Fibroblast of lung (primary cell): Measurements from ENCODE around the gene WDR45B. TPM values are rescaled to one million over a fixed set of nuclear protein-coding genes. Genes with fewer than 3 reads are reported as not detected.
A peak's percentile ranks its signal among the peaks of the same experiment; 100 is the strongest.

Source experiments
- DNase-seq, 2 donors: peaks; one replicate each; pipeline versions ENCODE4 v3.0.0 to v3.0.0-alpha.2; 2010; ENCODE audit warnings: low read depth in 2 of 2
- H2AFZ ChIP-seq: 2 replicates; pipeline ENCODE4 v1.5.1; 2012; ENCODE audit warnings: low read length, control low read depth, inconsistent platforms
- H3K27ac ChIP-seq: 2 replicates; pipeline ENCODE4 v1.5.1; 2011; ENCODE audit warnings: low read length, control low read depth; ENCODE audit not compliant: insufficient read depth
- H3K27me3 ChIP-seq: 2 replicates; pipeline ENCODE4 v1.5.1; 2011; ENCODE audit warnings: mild to moderate bottlenecking, low read length; ENCODE audit not compliant: control insufficient read depth, insufficient read depth
- H3K36me3 ChIP-seq: 2 replicates; pipeline ENCODE4 v1.5.1; 2011; ENCODE audit warnings: low read length; ENCODE audit not compliant: control insufficient read depth, insufficient read depth
- H3K4me1 ChIP-seq: 2 replicates; pipeline ENCODE4 v1.5.1; 2011; ENCODE audit warnings: low read length; ENCODE audit not compliant: control insufficient read depth, insufficient read depth; ENCODE audit errors: extremely low read depth
- H3K4me2 ChIP-seq: 2 replicates; pipeline ENCODE4 v1.5.1; 2011; ENCODE audit warnings: low read length, control low read depth; ENCODE audit not compliant: insufficient read depth; ENCODE audit errors: extremely low read depth
- H3K4me3 ChIP-seq, 4 experiments: fragments of 200-600 bp in 1 of 4; sonication (generic) in 1 of 4; replicated peaks in 1 of 4; 2 replicates each; pipeline ENCODE4 v1.5.1; 2011 to 2016; ENCODE audit warnings: low read length in 4 of 4, low read depth in 3 of 4, mild to moderate bottlenecking in 3 of 4, control low read depth in 2 of 4, inconsistent platforms in 1 of 4, mixed read lengths in 1 of 4; ENCODE audit not compliant: insufficient read depth in 1 of 4; ENCODE audit errors: control extremely low read depth in 1 of 4
- H3K79me2 ChIP-seq: 2 replicates; pipeline ENCODE4 v1.5.1; 2012; ENCODE audit warnings: mild to moderate bottlenecking, low read length, inconsistent platforms; ENCODE audit not compliant: control insufficient read depth, insufficient read depth
- H3K9ac ChIP-seq: 2 replicates; pipeline ENCODE4 v1.5.1; 2011; ENCODE audit warnings: mild to moderate bottlenecking, low read length, control low read depth; ENCODE audit not compliant: insufficient read depth
- H3K9me3 ChIP-seq: 2 replicates; pipeline ENCODE4 v1.5.1; 2012; ENCODE audit warnings: low read depth, low read length; ENCODE audit not compliant: control insufficient read depth, insufficient read depth
- H4K20me1 ChIP-seq: 2 replicates; pipeline ENCODE4 v1.5.1; 2011; ENCODE audit warnings: low read length; ENCODE audit not compliant: control insufficient read depth, insufficient read depth; ENCODE audit errors: extremely low read depth
- EZH2 ChIP-seq: IDR thresholded peaks from 2 replicates; pipeline ENCODE4 v1.5.1; 2012; ENCODE audit warnings: low read length, control low read depth, mild to moderate bottlenecking; ENCODE audit errors: missing control alignments
- polyA plus RNA-seq, 2 donors: library from polyadenylated mRNA; depleted of rRNA in 1 of 2; stranded (reverse) in 1 of 2; unstranded in 1 of 2; fragments of >200 nt; gene quantifications; 2 replicates each; pipeline ENCODE4 v1.2.1, GENCODE V29; 2011 to 2012; ENCODE audit warnings: missing spikeins in 1 of 2
- total RNA-seq: library from RNA; depleted of rRNA; stranded (reverse); fragments of >200 nt; gene quantifications from 2 replicates; pipeline ENCODE4 v1.2.1, GENCODE V29; 2014
- TF ChIP-seq, protein P1 (sequence below), 2 donors: IDR thresholded peaks in 1 of 2; conservative IDR thresholded peaks in 1 of 2; 1 replicate in 1 of 2; 2 replicates in 1 of 2; pipeline ENCODE4 v1.5.1; 2011 to 2012; ENCODE audit warnings: low read length in 2 of 2, control low read depth in 1 of 2, inconsistent platforms in 1 of 2, low read depth in 1 of 2, mild to moderate bottlenecking in 1 of 2

WDR45B gene
- total and polyA plus RNA-seq, 2 donors (not counting 1 experiment from before 2014, with no cell fraction given), result 66.2 to 95.2 TPM

DNA sequence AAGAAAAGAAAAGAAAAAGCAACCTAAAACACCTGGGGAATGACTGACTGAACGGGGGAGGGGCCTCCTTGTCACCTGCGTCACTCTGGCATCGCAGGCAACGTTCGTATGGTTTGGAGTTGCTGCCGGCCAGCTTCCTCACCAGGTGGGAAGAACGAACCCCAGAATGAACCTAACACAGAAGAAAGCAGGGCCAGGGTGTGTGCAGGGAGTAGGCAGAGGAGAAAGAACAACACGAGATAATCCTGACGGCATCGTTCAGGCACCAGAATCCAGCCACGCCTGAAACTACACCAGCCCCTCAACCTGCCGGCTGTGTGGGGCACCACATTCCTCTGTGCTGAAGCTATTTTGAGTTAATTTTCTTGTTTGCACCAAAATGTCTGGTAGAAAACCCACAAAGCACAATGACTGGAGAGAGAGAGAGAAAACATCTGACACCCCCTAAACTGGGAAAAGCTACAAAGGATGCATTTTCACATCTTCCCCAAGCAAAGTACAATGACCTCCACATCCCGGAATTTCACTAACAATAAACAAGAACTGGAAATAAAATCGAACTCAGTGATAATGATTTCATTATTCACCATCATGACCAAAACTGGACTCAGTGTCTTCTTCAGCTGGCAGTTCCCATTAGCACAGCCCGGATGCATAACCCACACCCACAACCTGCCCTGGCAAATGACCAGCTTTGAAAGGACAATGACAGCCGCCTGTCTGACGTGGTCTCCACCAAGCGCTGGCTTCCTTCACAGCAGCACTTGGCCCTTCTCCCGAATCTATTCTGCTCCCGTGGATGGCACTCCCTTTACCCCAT is 26.6 kb upstream of the WDR45B start:
- Histone ChIP-seq H3K4me1 (no peaks in the 10 kb centered on the region), H3K27me3 (no peaks in the 10 kb centered on the region), H3K27ac (no peak overlapping the region), H3K79me2 (no peaks in the 10 kb centered on the region), H3K9me3 (no peaks in the 10 kb centered on the region), H3K9ac (no peak overlapping the region), H3K4me3 (no peak overlapping the region), H3K36me3 (no peaks in the 10 kb centered on the region), H4K20me1 (no peaks in the 10 kb centered on the region), H3K4me2 (no peak overlapping the region), H2AFZ (no peak overlapping the region)
- TF ChIP-seq EZH2, result no peak
- TF ChIP-seq, protein P1, sequence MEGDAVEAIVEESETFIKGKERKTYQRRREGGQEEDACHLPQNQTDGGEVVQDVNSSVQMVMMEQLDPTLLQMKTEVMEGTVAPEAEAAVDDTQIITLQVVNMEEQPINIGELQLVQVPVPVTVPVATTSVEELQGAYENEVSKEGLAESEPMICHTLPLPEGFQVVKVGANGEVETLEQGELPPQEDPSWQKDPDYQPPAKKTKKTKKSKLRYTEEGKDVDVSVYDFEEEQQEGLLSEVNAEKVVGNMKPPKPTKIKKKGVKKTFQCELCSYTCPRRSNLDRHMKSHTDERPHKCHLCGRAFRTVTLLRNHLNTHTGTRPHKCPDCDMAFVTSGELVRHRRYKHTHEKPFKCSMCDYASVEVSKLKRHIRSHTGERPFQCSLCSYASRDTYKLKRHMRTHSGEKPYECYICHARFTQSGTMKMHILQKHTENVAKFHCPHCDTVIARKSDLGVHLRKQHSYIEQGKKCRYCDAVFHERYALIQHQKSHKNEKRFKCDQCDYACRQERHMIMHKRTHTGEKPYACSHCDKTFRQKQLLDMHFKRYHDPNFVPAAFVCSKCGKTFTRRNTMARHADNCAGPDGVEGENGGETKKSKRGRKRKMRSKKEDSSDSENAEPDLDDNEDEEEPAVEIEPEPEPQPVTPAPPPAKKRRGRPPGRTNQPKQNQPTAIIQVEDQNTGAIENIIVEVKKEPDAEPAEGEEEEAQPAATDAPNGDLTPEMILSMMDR (conservative IDR thresholded peaks at IDR 0.05 in 1 of 2, IDR thresholded peaks at IDR 0.05 in 1 of 2; ENCODE audit: low read depth in 1 of 2, low read length in 2 of 2), result no peak
- DNase-seq, result no peak

DNA sequence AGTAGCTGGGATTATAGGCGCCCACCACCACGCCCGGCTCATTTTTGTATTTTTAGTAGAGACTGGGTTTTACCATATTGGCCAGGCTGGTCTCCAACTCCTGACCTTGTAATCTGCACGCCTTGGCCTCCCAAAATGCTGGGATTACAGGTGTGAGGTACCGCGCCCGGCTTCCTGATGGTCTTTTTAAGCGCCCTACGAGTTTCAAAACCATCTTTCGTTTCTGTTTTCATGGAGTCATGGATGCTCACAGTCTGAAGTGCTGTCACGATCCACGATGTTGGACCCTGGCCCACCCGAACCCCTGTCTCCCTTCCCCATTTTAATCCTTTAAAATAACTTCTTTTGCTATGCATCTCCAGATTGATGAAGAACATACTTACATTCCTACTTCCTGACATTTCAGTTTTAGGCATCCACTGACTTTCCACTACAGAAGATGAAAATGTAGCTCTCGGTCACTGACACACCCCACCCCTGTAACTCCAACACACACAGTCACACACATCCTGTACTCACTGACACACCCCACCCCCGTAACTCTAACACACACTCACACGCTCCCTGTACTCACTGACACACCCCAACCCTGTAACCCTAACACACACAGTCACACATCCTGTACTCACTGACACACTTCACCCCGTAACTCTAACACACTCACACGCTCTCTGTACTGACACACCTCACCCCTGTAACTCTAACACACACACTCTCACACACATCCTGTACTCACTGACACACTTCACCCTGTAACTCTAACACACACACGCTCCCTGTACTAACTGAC is 22.6 kb upstream of the WDR45B start:
- no peaks in the 10 kb centered on the region for H4K20me1 ChIP-seq
- no peak overlapping the region for H3K27ac ChIP-seq
- H3K9ac ChIP-seq, result no peak overlapping the region
- no peaks in the 10 kb centered on the region for H3K79me2 ChIP-seq
- H3K36me3 ChIP-seq, result no peaks in the 10 kb centered on the region
- no peaks in the 10 kb centered on the region for H3K4me1 ChIP-seq
- no peak overlapping the region for H3K4me3 ChIP-seq
- H2AFZ ChIP-seq, result no peak overlapping the region
- no peak for DNase-seq
- no peak overlapping the region for H3K4me2 ChIP-seq
- TF ChIP-seq EZH2, result no peak
- TF ChIP-seq, protein P1 (conservative IDR thresholded peaks at IDR 0.05 in 1 of 2, IDR thresholded peaks at IDR 0.05 in 1 of 2; ENCODE audit: low read depth in 1 of 2, low read length in 2 of 2), result no peak
- no peaks in the 10 kb centered on the region for H3K9me3 ChIP-seq
- no peaks in the 10 kb centered on the region for H3K27me3 ChIP-seq

DNA sequence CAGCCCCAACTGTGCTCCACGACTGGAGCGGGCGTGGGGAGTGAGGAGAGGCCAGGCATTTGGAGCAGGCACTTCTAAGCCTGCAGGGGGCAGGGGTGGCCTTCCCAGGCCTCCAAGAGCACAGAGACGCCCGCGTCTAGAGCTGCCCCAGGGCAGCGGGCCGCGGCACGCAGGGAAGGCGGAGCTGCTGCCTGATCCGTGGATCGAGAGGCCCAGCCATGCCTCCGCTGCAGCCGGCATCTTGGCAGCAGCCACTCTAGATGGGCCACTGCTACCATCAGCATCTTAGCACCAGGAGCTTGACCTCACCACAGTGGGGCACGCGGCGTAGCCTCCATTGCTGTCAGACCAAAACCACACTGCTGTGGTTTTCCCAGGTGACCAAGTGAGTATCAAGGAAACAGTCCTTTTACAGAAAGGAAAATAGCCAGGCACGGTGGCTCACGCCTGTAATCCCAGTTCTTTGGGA is 20.4 kb upstream of the WDR45B start:
- H3K4me2 ChIP-seq, result no peak overlapping the region
- no peaks in the 10 kb centered on the region for H4K20me1 ChIP-seq
- H3K79me2 ChIP-seq, result no peaks in the 10 kb centered on the region
- no peaks in the 10 kb centered on the region for H3K27me3 ChIP-seq
- H3K36me3 ChIP-seq, result no peaks in the 10 kb centered on the region
- no peaks in the 10 kb centered on the region for H3K9me3 ChIP-seq
- no peaks in the 10 kb centered on the region for H3K4me1 ChIP-seq
- TF ChIP-seq, protein P1 (conservative IDR thresholded peaks at IDR 0.05 in 1 of 2, IDR thresholded peaks at IDR 0.05 in 1 of 2; ENCODE audit: low read depth in 1 of 2, low read length in 2 of 2), result peak; percentile 41 to 60
- TF ChIP-seq EZH2, result no peak
- no peak overlapping the region for H3K4me3 ChIP-seq
- no peak overlapping the region for H3K27ac ChIP-seq
- H3K9ac ChIP-seq, result no peak overlapping the region
- H2AFZ ChIP-seq, result no peak overlapping the region
- peak; percentile 38 to 60 for DNase-seq
